ENCODE results near the gene RGR. TPM values are rescaled to one million over a fixed set of nuclear protein-coding genes. Genes with fewer than 3 reads are reported as not detected.
A peak's percentile ranks its signal among the peaks of the same experiment; 100 is the strongest.

RGR gene
- total RNA-seq, 2 donors from 2014 or later: not detected

GRCh38 chr10:84261236-84261915 lies 16.5 kb downstream of the RGR start:
- intact Hi-C loops (cut with DNase I): no loop called here
- no peaks in the 10 kb centered on the region for H3K27me3 ChIP-seq (replicated peaks; ENCODE audit: insufficient read depth)
- H3K9me3 ChIP-seq: no peaks in the 10 kb centered on the region
- H3K27ac ChIP-seq: no peak overlapping the region
- 82% methylated on average over 7 of the region's 7 CpGs for WGBS
- no peak for DNase-seq (ENCODE audit: low spot score)
- H3K4me1 ChIP-seq (replicated peaks): no peaks in the 10 kb centered on the region
- H3K4me3 ChIP-seq: no peak overlapping the region
- no peak for TF ChIP-seq POLR2A (IDR thresholded peaks at IDR 0.05)
- TF ChIP-seq, protein P1, sequence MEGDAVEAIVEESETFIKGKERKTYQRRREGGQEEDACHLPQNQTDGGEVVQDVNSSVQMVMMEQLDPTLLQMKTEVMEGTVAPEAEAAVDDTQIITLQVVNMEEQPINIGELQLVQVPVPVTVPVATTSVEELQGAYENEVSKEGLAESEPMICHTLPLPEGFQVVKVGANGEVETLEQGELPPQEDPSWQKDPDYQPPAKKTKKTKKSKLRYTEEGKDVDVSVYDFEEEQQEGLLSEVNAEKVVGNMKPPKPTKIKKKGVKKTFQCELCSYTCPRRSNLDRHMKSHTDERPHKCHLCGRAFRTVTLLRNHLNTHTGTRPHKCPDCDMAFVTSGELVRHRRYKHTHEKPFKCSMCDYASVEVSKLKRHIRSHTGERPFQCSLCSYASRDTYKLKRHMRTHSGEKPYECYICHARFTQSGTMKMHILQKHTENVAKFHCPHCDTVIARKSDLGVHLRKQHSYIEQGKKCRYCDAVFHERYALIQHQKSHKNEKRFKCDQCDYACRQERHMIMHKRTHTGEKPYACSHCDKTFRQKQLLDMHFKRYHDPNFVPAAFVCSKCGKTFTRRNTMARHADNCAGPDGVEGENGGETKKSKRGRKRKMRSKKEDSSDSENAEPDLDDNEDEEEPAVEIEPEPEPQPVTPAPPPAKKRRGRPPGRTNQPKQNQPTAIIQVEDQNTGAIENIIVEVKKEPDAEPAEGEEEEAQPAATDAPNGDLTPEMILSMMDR (IDR thresholded peaks at IDR 0.05): no peak
- TF ChIP-seq POLR2AphosphoS5 (IDR thresholded peaks at IDR 0.05): no peak
- no peaks in the 10 kb centered on the region for H3K36me3 ChIP-seq

- Histone ChIP-seq H3K4me1 (replicated peaks) (no peaks in the 10 kb centered on the region), H3K27ac (no peak overlapping the region), H3K4me3 (no peak overlapping the region), H3K36me3 (no peaks in the 10 kb centered on the region), H3K9me3 (no peaks in the 10 kb centered on the region), H3K27me3 (replicated peaks; ENCODE audit: insufficient read depth) (no peaks in the 10 kb centered on the region)
- intact Hi-C loops (cut with DNase I): no loop called here
- no peak for DNase-seq (ENCODE audit: low spot score)
- WGBS: 79% methylated on average over 13 of the region's 13 CpGs
- TF ChIP-seq POLR2A (IDR thresholded peaks at IDR 0.05) (no peak), POLR2AphosphoS5 (IDR thresholded peaks at IDR 0.05) (no peak)
- TF ChIP-seq, protein P1 (IDR thresholded peaks at IDR 0.05): no peak
Measured at GRCh38 chr10:84262190-84262956, 17.5 kb downstream of the RGR start.

GRCh38 chr10:84263716-84264115 lies 18.9 kb downstream of the RGR start:
- intact Hi-C loops (cut with DNase I): loop anchor here (2.0 kb wide), 1 partner anchor 273 kb away; no protein-coding TSS in a partner anchor
- TF ChIP-seq POLR2AphosphoS5 (IDR thresholded peaks at IDR 0.05) (no peak), POLR2A (IDR thresholded peaks at IDR 0.05) (no peak)
- TF ChIP-seq, protein P1 (IDR thresholded peaks at IDR 0.05): no peak
- 92% methylated on average over 5 of the region's 5 CpGs for WGBS
- H3K4me1 ChIP-seq (replicated peaks): no peaks in the 10 kb centered on the region
- no peaks in the 10 kb centered on the region for H3K9me3 ChIP-seq
- H3K27me3 ChIP-seq (replicated peaks; ENCODE audit: insufficient read depth): no peaks in the 10 kb centered on the region
- H3K36me3 ChIP-seq: no peaks in the 10 kb centered on the region
- H3K27ac ChIP-seq: no peak overlapping the region
- DNase-seq (ENCODE audit: low spot score): no peak
- no peak overlapping the region for H3K4me3 ChIP-seq

- H3K36me3 ChIP-seq: no peaks in the 10 kb centered on the region
- no peak overlapping the region for H3K27ac ChIP-seq
- intact Hi-C loops (cut with DNase I): loop anchor here (2.0 to 5.0 kb wide), 2 partner anchors 113 to 272 kb away; no protein-coding TSS in a partner anchor
- no peaks in the 10 kb centered on the region for H3K4me1 ChIP-seq (replicated peaks)
- DNase-seq (ENCODE audit: low spot score): peak; percentile 64
- 1% methylated on average over 11 of the region's 11 CpGs for WGBS
- no peaks in the 10 kb centered on the region for H3K27me3 ChIP-seq (replicated peaks; ENCODE audit: insufficient read depth)
- no peak overlapping the region for H3K4me3 ChIP-seq
- no peaks in the 10 kb centered on the region for H3K9me3 ChIP-seq
- TF ChIP-seq, protein P1 (IDR thresholded peaks at IDR 0.05): peak; percentile 73 to 84 (median 81)
- peak; percentile 13 for TF ChIP-seq POLR2AphosphoS5 (IDR thresholded peaks at IDR 0.05)
- no peak for TF ChIP-seq POLR2A (IDR thresholded peaks at IDR 0.05)
Measured at GRCh38 chr10:84264611-84265141, 19.8 kb downstream of the RGR start.

All from prostate gland (tissue), 2 donors.